ENCODE data around the gene SYT9. TPM values are rescaled to one million over a fixed set of nuclear protein-coding genes. Genes with fewer than 3 reads are reported as not detected.

SYT9 gene
- total RNA-seq, 1 donor from 2014 or later: 5.3 TPM

DNA sequence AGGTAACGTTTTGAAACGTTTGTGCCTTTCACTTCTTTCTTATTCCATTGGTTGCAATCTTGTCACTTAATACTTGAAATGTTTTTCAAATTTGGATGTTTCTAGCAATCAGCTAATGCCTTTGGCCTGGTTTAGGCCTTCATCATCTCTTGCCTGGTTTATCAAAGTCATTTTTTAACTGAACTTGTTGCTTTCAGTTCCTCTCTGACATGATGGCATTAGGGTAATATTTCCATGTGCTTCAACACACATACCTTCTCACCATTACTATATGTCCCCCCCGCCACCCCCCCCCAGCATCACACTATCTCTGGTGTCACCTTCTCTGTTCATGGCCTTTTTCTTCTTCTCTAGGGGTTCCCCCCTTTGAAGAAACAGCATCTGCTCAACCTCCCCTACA lies 1.5 kb upstream of the SYT9 start:
- H2AFZ ChIP-seq (replicated peaks): no peak overlapping the region
- H3K36me3 Mint-ChIP-seq: no peaks in the 10 kb centered on the region
- H3K9me3 Mint-ChIP-seq: peaks cover 1% of the 10 kb centered on the region
- H3K4me1 Mint-ChIP-seq: no peaks in the 10 kb centered on the region
- H3K27ac ChIP-seq: no peak overlapping the region
- no peak overlapping the region for H3K4me3 ChIP-seq
- H3K9ac ChIP-seq: no peak overlapping the region
- H4K20me1 ChIP-seq (ENCODE audit: low read depth): no peaks in the 10 kb centered on the region
- DNase-seq (ENCODE audit: low spot score): no peak
- peaks cover 14% of the 10 kb centered on the region for H3K27me3 Mint-ChIP-seq (ENCODE audit: insufficient read depth, low read depth)
- no peak overlapping the region for H3K27ac Mint-ChIP-seq
- H3K36me3 ChIP-seq: no peaks in the 10 kb centered on the region
- no peak overlapping the region for H3K4me2 ChIP-seq
- TF ChIP-seq EZH2 (IDR thresholded peaks at IDR 0.05): no peak
- TF ChIP-seq EZH2phosphoT487 (IDR thresholded peaks at IDR 0.05): no peak
- TF ChIP-seq, protein P1, sequence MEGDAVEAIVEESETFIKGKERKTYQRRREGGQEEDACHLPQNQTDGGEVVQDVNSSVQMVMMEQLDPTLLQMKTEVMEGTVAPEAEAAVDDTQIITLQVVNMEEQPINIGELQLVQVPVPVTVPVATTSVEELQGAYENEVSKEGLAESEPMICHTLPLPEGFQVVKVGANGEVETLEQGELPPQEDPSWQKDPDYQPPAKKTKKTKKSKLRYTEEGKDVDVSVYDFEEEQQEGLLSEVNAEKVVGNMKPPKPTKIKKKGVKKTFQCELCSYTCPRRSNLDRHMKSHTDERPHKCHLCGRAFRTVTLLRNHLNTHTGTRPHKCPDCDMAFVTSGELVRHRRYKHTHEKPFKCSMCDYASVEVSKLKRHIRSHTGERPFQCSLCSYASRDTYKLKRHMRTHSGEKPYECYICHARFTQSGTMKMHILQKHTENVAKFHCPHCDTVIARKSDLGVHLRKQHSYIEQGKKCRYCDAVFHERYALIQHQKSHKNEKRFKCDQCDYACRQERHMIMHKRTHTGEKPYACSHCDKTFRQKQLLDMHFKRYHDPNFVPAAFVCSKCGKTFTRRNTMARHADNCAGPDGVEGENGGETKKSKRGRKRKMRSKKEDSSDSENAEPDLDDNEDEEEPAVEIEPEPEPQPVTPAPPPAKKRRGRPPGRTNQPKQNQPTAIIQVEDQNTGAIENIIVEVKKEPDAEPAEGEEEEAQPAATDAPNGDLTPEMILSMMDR (IDR thresholded peaks at IDR 0.05): no peak
- no peak overlapping the region for H3K4me3 Mint-ChIP-seq
- H3K79me2 ChIP-seq (ENCODE audit: low read depth): no peaks in the 10 kb centered on the region
- peaks cover 27% of the 10 kb centered on the region for H3F3A ChIP-seq (ENCODE audit: low read depth)
- H3K27me3 ChIP-seq: peaks cover 70% of the 10 kb centered on the region
- peaks cover 14% of the 10 kb centered on the region for H3K4me1 ChIP-seq
- H3K9me3 ChIP-seq (ENCODE audit: low read depth): no peaks in the 10 kb centered on the region

DNA sequence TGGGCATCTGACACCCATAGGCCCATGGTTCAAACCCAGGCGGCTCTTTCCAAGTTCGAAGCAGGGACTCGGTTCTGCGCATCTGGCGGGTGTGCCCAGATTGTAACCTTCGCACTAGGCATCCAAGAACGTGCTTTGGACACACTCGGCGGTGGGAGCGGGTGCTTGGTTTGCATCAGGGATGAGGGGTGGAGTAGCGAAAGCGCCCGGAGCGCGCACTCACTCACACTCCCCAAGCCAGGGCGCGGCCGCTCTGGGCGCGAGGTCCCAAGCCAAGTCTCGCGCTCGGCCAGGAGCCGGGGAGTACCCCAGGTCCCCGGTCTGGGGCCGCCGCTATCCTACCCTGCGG lies 243 bp upstream of the SYT9 start:
- H3K27me3 ChIP-seq: peaks cover 70% of the 10 kb centered on the region
- Mint-ChIP-seq H3K36me3 (no peaks in the 10 kb centered on the region), H3K9me3 (peaks cover 1% of the 10 kb centered on the region), H3K27me3 (ENCODE audit: insufficient read depth, low read depth) (peaks cover 14% of the 10 kb centered on the region), H3K4me3 (peak overlapping the region; percentile 82), H3K4me1 (no peaks in the 10 kb centered on the region), H3K27ac (no peak overlapping the region)
- H3K9me3 ChIP-seq (ENCODE audit: low read depth): no peaks in the 10 kb centered on the region
- TF ChIP-seq EZH2phosphoT487 (IDR thresholded peaks at IDR 0.05): no peak
- peak; percentile 24 for TF ChIP-seq EZH2 (IDR thresholded peaks at IDR 0.05)
- no peak overlapping the region for H3K27ac ChIP-seq
- no peaks in the 10 kb centered on the region for H3K79me2 ChIP-seq (ENCODE audit: low read depth)
- peak overlapping the region; percentile 70 for H3K4me3 ChIP-seq
- no peaks in the 10 kb centered on the region for H3K36me3 ChIP-seq
- H3K9ac ChIP-seq: no peak overlapping the region
- H3K4me1 ChIP-seq: peaks cover 14% of the 10 kb centered on the region
- H4K20me1 ChIP-seq (ENCODE audit: low read depth): no peaks in the 10 kb centered on the region
- DNase-seq (ENCODE audit: low spot score): no peak
- H3F3A ChIP-seq (ENCODE audit: low read depth): peaks cover 27% of the 10 kb centered on the region
- H2AFZ ChIP-seq (replicated peaks): peak overlapping the region; percentile 92
- H3K4me2 ChIP-seq: peak overlapping the region; percentile 86

DNA sequence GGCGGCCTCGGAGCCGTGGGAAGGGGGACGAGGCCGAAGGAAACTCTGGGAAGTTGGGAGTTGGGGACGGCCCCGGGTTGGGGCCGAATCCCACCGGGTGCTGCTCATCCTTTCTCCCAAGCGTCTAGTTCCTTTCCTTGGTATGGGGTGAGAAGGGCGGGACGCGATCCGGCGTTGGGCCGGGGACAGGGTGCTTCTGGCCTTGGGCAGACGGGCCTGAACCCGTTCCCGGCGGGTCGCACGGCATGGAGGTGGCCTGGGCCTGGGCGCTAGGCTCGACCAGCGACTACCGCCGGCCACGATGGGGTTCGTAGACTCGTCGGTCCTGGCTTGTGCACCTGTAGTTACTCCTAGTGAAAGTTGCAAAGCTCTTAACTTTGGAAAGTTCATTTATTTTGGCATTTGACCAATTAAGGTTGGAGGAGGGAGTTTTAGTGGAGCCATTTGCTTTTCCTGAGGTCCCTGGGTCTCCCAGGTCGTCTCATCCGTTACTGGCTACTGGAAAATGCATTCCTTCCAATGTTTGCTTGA lies 1.0 kb downstream of the SYT9 start:
- Histone ChIP-seq H3K4me1 (peaks cover 14% of the 10 kb centered on the region), H3K9me3 (ENCODE audit: low read depth) (no peaks in the 10 kb centered on the region), H4K20me1 (ENCODE audit: low read depth) (no peaks in the 10 kb centered on the region), H3K27me3 (peaks cover 70% of the 10 kb centered on the region), H3K27ac (no peak overlapping the region), H3K79me2 (ENCODE audit: low read depth) (no peaks in the 10 kb centered on the region), H3K9ac (no peak overlapping the region), H3K4me3 (peak overlapping the region; percentile 70), H3K4me2 (peak overlapping the region; percentile 86), H3F3A (ENCODE audit: low read depth) (peaks cover 27% of the 10 kb centered on the region), H3K36me3 (no peaks in the 10 kb centered on the region), H2AFZ (replicated peaks) (peak overlapping the region; percentile 92)
- peak overlapping the region; percentile 88 for H3K4me3 Mint-ChIP-seq
- TF ChIP-seq EZH2phosphoT487 (IDR thresholded peaks at IDR 0.05) (no peak), EZH2 (IDR thresholded peaks at IDR 0.05) (no peak)
- TF ChIP-seq, protein P1 (IDR thresholded peaks at IDR 0.05): no peak
- H3K4me1 Mint-ChIP-seq: no peaks in the 10 kb centered on the region
- DNase-seq (ENCODE audit: low spot score): peak; percentile 41
- H3K36me3 Mint-ChIP-seq: no peaks in the 10 kb centered on the region
- peaks cover 14% of the 10 kb centered on the region for H3K27me3 Mint-ChIP-seq (ENCODE audit: insufficient read depth, low read depth)
- H3K9me3 Mint-ChIP-seq: peaks cover 1% of the 10 kb centered on the region
- H3K27ac Mint-ChIP-seq: no peak overlapping the region

DNA sequence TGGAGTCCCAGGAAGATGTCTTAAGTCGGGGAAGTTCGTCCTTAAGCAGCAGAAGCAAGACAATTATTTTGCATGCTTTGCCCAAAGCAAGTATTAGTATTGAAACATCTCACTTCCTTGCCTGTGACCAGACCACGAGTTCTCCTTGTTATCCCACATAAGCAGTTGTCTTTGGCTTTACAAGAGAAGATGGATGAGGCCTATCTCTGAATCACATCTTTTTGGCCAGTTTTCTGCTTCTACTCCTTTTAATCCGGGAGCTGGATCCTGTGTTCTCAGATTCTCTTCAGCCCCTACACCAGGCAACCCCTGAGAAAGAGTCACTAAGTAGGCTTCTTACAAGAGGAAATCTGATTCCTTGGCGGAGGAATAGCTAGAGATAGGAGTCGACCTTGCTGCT lies 2.1 kb downstream of the SYT9 start:
- H3K27me3 ChIP-seq: peaks cover 60% of the 10 kb centered on the region
- peaks cover 14% of the 10 kb centered on the region for H3K27me3 Mint-ChIP-seq (ENCODE audit: insufficient read depth, low read depth)
- H3K4me3 Mint-ChIP-seq: no peak overlapping the region

More for the DNA sequence above, 2.1 kb downstream of the SYT9 start:
- H3K9me3 Mint-ChIP-seq: no peaks in the 10 kb centered on the region
- H3K9ac ChIP-seq: no peak overlapping the region
- H3K27ac ChIP-seq: no peak overlapping the region
- H3K4me1 ChIP-seq: peaks cover 14% of the 10 kb centered on the region
- no peaks in the 10 kb centered on the region for H3K36me3 Mint-ChIP-seq
- peaks cover 27% of the 10 kb centered on the region for H3F3A ChIP-seq (ENCODE audit: low read depth)
- TF ChIP-seq EZH2 (IDR thresholded peaks at IDR 0.05) (no peak), EZH2phosphoT487 (IDR thresholded peaks at IDR 0.05) (no peak)
- TF ChIP-seq, protein P1 (IDR thresholded peaks at IDR 0.05): no peak
- no peak overlapping the region for H2AFZ ChIP-seq (replicated peaks)
- peak overlapping the region; percentile 86 for H3K4me2 ChIP-seq
- H3K4me3 ChIP-seq: no peak overlapping the region
- H4K20me1 ChIP-seq (ENCODE audit: low read depth): no peaks in the 10 kb centered on the region
- H3K36me3 ChIP-seq: no peaks in the 10 kb centered on the region
- H3K27ac Mint-ChIP-seq: no peak overlapping the region
- H3K79me2 ChIP-seq (ENCODE audit: low read depth): no peaks in the 10 kb centered on the region
- no peaks in the 10 kb centered on the region for H3K4me1 Mint-ChIP-seq
- no peaks in the 10 kb centered on the region for H3K9me3 ChIP-seq (ENCODE audit: low read depth)
- peak; percentile 44 for DNase-seq (ENCODE audit: low spot score)
